ENCODE measurements around the gene LYRM4.
"Not testable (repeated sequence)": the region's sequence is repeated elsewhere in the genome, so short reads cannot be mapped to it uniquely, and the experiment has no call there.

The LYRM4 gene

GRCh38 chr6:5063617-5064016, 197.1 kb downstream of the LYRM4 start:
- H3K9me3 ChIP-seq (ENCODE audit: control insufficient read depth, insufficient read depth, low read depth, low read length), result no peaks in the 10 kb centered on the region
- H3K4me3 ChIP-seq (ENCODE audit: low read depth, low read length), result no peak overlapping the region
- CTCF ChIA-PET, result no interaction called here
- POLR2A ChIA-PET, result no interaction called here
- no peak for TF ChIP-seq ZNF449 (tag by site-specific recombination; IDR thresholded peaks at IDR 0.05)
- TF ChIP-seq ZBTB6 (tag by site-specific recombination; IDR thresholded peaks at IDR 0.05), result no peak
- no peaks in the 10 kb centered on the region for H3K4me1 ChIP-seq (ENCODE audit: control insufficient read depth, insufficient read depth, low read length)
- H3K27ac ChIP-seq (ENCODE audit: extremely low read depth, low read depth, low read length), result no peak overlapping the region
- H3K36me3 ChIP-seq (ENCODE audit: control insufficient read depth in 2 of 2, insufficient read depth in 1 of 2, low read length in 2 of 2), result no peaks in the 10 kb centered on the region

GRCh38 chr6:5061152-5061551, 199.6 kb downstream of the LYRM4 start:
- POLR2A ChIA-PET, result no interaction called here
- Histone ChIP-seq H3K4me1 (ENCODE audit: control insufficient read depth, insufficient read depth, low read length) (no peaks in the 10 kb centered on the region), H3K4me3 (ENCODE audit: low read depth, low read length) (no peak overlapping the region), H3K27ac (ENCODE audit: extremely low read depth, low read depth, low read length) (no peak overlapping the region), H3K9me3 (ENCODE audit: control insufficient read depth, insufficient read depth, low read depth, low read length) (no peaks in the 10 kb centered on the region), H3K36me3 (ENCODE audit: control insufficient read depth in 2 of 2, insufficient read depth in 1 of 2, low read length in 2 of 2) (no peaks in the 10 kb centered on the region)
- CTCF ChIA-PET, result interaction anchor here (0.6 to 0.7 kb wide), 2 partner anchors 10 to 401 kb away, joined by 3 read pairs; no protein-coding TSS in a partner anchor
- no peak for TF ChIP-seq ZNF114 (tag by site-specific recombination; IDR thresholded peaks at IDR 0.05)
- TF ChIP-seq ZNF529 (tag by site-specific recombination; IDR thresholded peaks at IDR 0.05; ENCODE audit: insufficient replicate concordance), result no peak
- TF ChIP-seq ZNF133 (tag by site-specific recombination; IDR thresholded peaks at IDR 0.05), result no peak
- TF ChIP-seq ZNF639 (tag by site-specific recombination; IDR thresholded peaks at IDR 0.05), result no peak
- TF ChIP-seq ZBTB26 (tag by site-specific recombination; optimal IDR thresholded peaks at IDR 0.05), result no peak
- no peak for TF ChIP-seq ZNF76 (tag by site-specific recombination; IDR thresholded peaks at IDR 0.05; ENCODE audit: borderline replicate concordance, low read depth)
- no peak for TF ChIP-seq ZNF610 (tag by site-specific recombination; IDR thresholded peaks at IDR 0.05; ENCODE audit: borderline replicate concordance)
- no peak for TF ChIP-seq ZNF211 (tag by site-specific recombination; IDR thresholded peaks at IDR 0.05; ENCODE audit: low read depth)
- no peak for TF ChIP-seq ZNF335 (tag by site-specific recombination; conservative IDR thresholded peaks at IDR 0.05)
- no peak for TF ChIP-seq KLF1 (tag by site-specific recombination; IDR thresholded peaks at IDR 0.05)
- no peak for TF ChIP-seq SCRT1 (tag by site-specific recombination; IDR thresholded peaks at IDR 0.05; ENCODE audit: borderline replicate concordance)
- TF ChIP-seq EGR2 (tag by site-specific recombination; IDR thresholded peaks at IDR 0.05; ENCODE audit: low read depth), result no peak
- TF ChIP-seq ZNF223 (tag by site-specific recombination; IDR thresholded peaks at IDR 0.05), result no peak
- no peak for TF ChIP-seq HIC1 (tag by site-specific recombination; IDR thresholded peaks at IDR 0.05)
- no peak for TF ChIP-seq ZNF24 (tag by site-specific recombination; IDR thresholded peaks at IDR 0.05)
- no peak for TF ChIP-seq GLI2 (tag by site-specific recombination; IDR thresholded peaks at IDR 0.05; ENCODE audit: borderline replicate concordance, low read depth)
- no peak for TF ChIP-seq ZNF777 (tag by site-specific recombination; IDR thresholded peaks at IDR 0.05; ENCODE audit: borderline replicate concordance)
- no peak for TF ChIP-seq ZSCAN23 (tag by site-specific recombination; IDR thresholded peaks at IDR 0.05)
- TF ChIP-seq ZBTB21 (tag by site-specific recombination; IDR thresholded peaks at IDR 0.05), result no peak
- TF ChIP-seq ZNF157 (tag by site-specific recombination; IDR thresholded peaks at IDR 0.05), result no peak

GRCh38 chr6:5060439-5060838, 200.3 kb downstream of the LYRM4 start:
- H3K27ac ChIP-seq (ENCODE audit: extremely low read depth, low read depth, low read length); H3K36me3 ChIP-seq (ENCODE audit: control insufficient read depth in 2 of 2, insufficient read depth in 1 of 2, low read length in 2 of 2); H3K4me3 ChIP-seq (ENCODE audit: low read depth, low read length); POLR2A ChIA-PET; H3K4me1 ChIP-seq (ENCODE audit: control insufficient read depth, insufficient read depth, low read length); H3K9me3 ChIP-seq (ENCODE audit: control insufficient read depth, insufficient read depth, low read depth, low read length): not testable (repeated sequence)
- CTCF ChIA-PET, result interaction anchor here (0.6 kb wide), 1 partner anchor 402 kb away, joined by 3 read pairs; no protein-coding TSS in a partner anchor

Measured in HEK293 (cell line).